Endodermal cell (in vitro differentiated cells): ENCODE measurements around the gene PRKCE. TPM values are rescaled to one million over a fixed set of nuclear protein-coding genes. Genes with fewer than 3 reads are reported as not detected.

Experiments
- DNase-seq: peaks from one replicate; pipeline ENCODE4 v3.0.0-alpha.2; 2017
- H3K27ac ChIP-seq: 2 replicates; pipeline ENCODE4 v1.5.1; 2013; ENCODE audit warnings: mild to moderate bottlenecking, low read depth, low read length, moderate library complexity
- H3K27me3 ChIP-seq: 2 replicates; pipeline ENCODE4 v1.6.1; 2013; ENCODE audit warnings: mild to moderate bottlenecking, low read length, moderate library complexity; ENCODE audit not compliant: insufficient read depth, control insufficient read depth, poor library complexity, severe bottlenecking
- H3K36me3 ChIP-seq: 2 replicates; pipeline ENCODE4 v1.7.0; 2013; ENCODE audit warnings: mild to moderate bottlenecking, low read length, moderate library complexity; ENCODE audit not compliant: control insufficient read depth, insufficient read depth
- H3K4me1 ChIP-seq: one replicate; pipeline ENCODE4 v1.7.0; 2013; ENCODE audit warnings: low read length; ENCODE audit not compliant: control insufficient read depth, insufficient read depth
- H3K4me3 ChIP-seq: 2 replicates; pipeline ENCODE4 v1.5.1; 2013; ENCODE audit warnings: mild to moderate bottlenecking, low read length, moderate library complexity
- H3K9ac ChIP-seq: 2 replicates; pipeline ENCODE4 v1.6.1; 2013; ENCODE audit warnings: mild to moderate bottlenecking, low read length, moderate library complexity; ENCODE audit not compliant: poor library complexity, severe bottlenecking; ENCODE audit errors: extremely low read depth
- H3K9me3 ChIP-seq: 2 replicates; pipeline ENCODE4 v1.6.1; 2013; ENCODE audit warnings: mild to moderate bottlenecking, low read length, moderate library complexity; ENCODE audit not compliant: control insufficient read depth
- H3K27ac Mint-ChIP-seq: 2 replicates; pipeline ENCODE4 v1.8.0; 2020; ENCODE audit warnings: mixed read lengths
- H3K27me3 Mint-ChIP-seq: 2 replicates; pipeline ENCODE4 v1.8.0; 2021; ENCODE audit warnings: mild to moderate bottlenecking, mixed read lengths; ENCODE audit not compliant: insufficient read depth
- H3K36me3 Mint-ChIP-seq: 2 replicates; pipeline ENCODE4 v1.8.0; 2020; ENCODE audit warnings: low read depth, mixed read lengths
- H3K4me1 Mint-ChIP-seq: 2 replicates; pipeline ENCODE4 v1.8.0; 2020; ENCODE audit warnings: mixed read lengths
- H3K4me3 Mint-ChIP-seq: 2 replicates; pipeline ENCODE4 v1.8.0; 2020; ENCODE audit warnings: mild to moderate bottlenecking, moderate library complexity, mixed read lengths
- H3K9me3 Mint-ChIP-seq: 2 replicates; pipeline ENCODE4 v1.8.0; 2020; ENCODE audit warnings: mild to moderate bottlenecking, mixed read lengths
- CTCF ChIP-seq: fragments of 200-600 bp; sonication (generic); conservative IDR thresholded peaks from 2 replicates; pipeline ENCODE4 v1.5.0; 2021; ENCODE audit warnings: antibody characterized with exemption, mild to moderate bottlenecking
- WGBS, 2 experiments: methylation state at CpG; one replicate each; pipeline versions ENCODE4 v1.1.5 to v1.1.7; 2013; ENCODE audit warnings: missing lambda C conversion rate in 2 of 2, mixed read lengths in 1 of 2; ENCODE audit not compliant: insufficient coverage in 1 of 2, insufficient read length in 1 of 2; 5-methylcytosine and 5-hydroxymethylcytosine counted together
- total RNA-seq, 2 donors: library from RNA; stranded (reverse); fragmentation: NEBNext Ultra II Directional in 1 of 2; extraction: Animal tissue kit (Norgen Biotek cat#: 25700) in 1 of 2; gene quantifications; 2 replicates in 1 of 2; 3 replicates in 1 of 2; pipeline ENCODE4 v1.2.1, GENCODE V29; 2021

The PRKCE gene
- total RNA-seq, 2 donors from 2014 or later = 1.4 to 1.7 TPM

- 94 to 100% methylated on average over 1 to 4 of the region's 6 CpGs for WGBS, 2 experiments
- no peaks in the 10 kb centered on the region for H3K27me3 ChIP-seq
- H3K4me3 Mint-ChIP-seq = no peak overlapping the region
Measured at GRCh38 chr2:45834372-45834771, 182.9 kb downstream of the PRKCE start.

GRCh38 chr2:45834858-45835257 lies 183.4 kb downstream of the PRKCE start:
- no peak for DNase-seq
- Mint-ChIP-seq H3K4me3 (no peak overlapping the region), H3K36me3 (no peaks in the 10 kb centered on the region), H3K9me3 (peaks cover 14% of the 10 kb centered on the region), H3K27me3 (peaks cover 3% of the 10 kb centered on the region), H3K27ac (no peak overlapping the region), H3K4me1 (peaks cover 14% of the 10 kb centered on the region)
- 92 to 95% methylated on average over 2 to 5 of the region's 5 CpGs for WGBS, 2 experiments
- H3K4me3 ChIP-seq = no peak overlapping the region
- H3K27me3 ChIP-seq = no peaks in the 10 kb centered on the region
- no peak for TF ChIP-seq CTCF
- peaks cover 12% of the 10 kb centered on the region for H3K9me3 ChIP-seq
- no peaks in the 10 kb centered on the region for H3K36me3 ChIP-seq
- H3K9ac ChIP-seq = no peak overlapping the region
- H3K4me1 ChIP-seq = peaks cover 5% of the 10 kb centered on the region
- no peak overlapping the region for H3K27ac ChIP-seq

More at GRCh38 chr2:45834372-45834771, 182.9 kb downstream of the PRKCE start:
- Histone ChIP-seq H3K9me3 (peaks cover 12% of the 10 kb centered on the region), H3K36me3 (no peaks in the 10 kb centered on the region), H3K4me3 (no peak overlapping the region), H3K27ac (no peak overlapping the region), H3K9ac (no peak overlapping the region), H3K4me1 (peaks cover 5% of the 10 kb centered on the region)
- no peak overlapping the region for H3K27ac Mint-ChIP-seq
- H3K27me3 Mint-ChIP-seq = peaks cover 3% of the 10 kb centered on the region
- no peak for DNase-seq
- H3K36me3 Mint-ChIP-seq = no peaks in the 10 kb centered on the region
- no peak for TF ChIP-seq CTCF
- peaks cover 14% of the 10 kb centered on the region for H3K4me1 Mint-ChIP-seq
- peaks cover 17% of the 10 kb centered on the region for H3K9me3 Mint-ChIP-seq

GRCh38 chr2:45836316-45836715 lies 184.8 kb downstream of the PRKCE start:
- WGBS, 2 experiments = 40% methylated on average over 3 of the region's 3 CpGs; no CpG with 5 or more reads in 1 of the 2 experiments
- no peak overlapping the region for H3K27ac Mint-ChIP-seq
- H3K4me1 Mint-ChIP-seq = peaks cover 14% of the 10 kb centered on the region
- H3K36me3 ChIP-seq = no peaks in the 10 kb centered on the region
- H3K27ac ChIP-seq = no peak overlapping the region
- DNase-seq = peak; percentile 75
- no peaks in the 10 kb centered on the region for H3K36me3 Mint-ChIP-seq
- H3K9ac ChIP-seq = no peak overlapping the region
- H3K27me3 ChIP-seq = no peaks in the 10 kb centered on the region
- peak; percentile 37 for TF ChIP-seq CTCF
- H3K27me3 Mint-ChIP-seq = peaks cover 2% of the 10 kb centered on the region
- no peak overlapping the region for H3K4me3 ChIP-seq
- no peaks in the 10 kb centered on the region for H3K9me3 ChIP-seq
- H3K9me3 Mint-ChIP-seq = peaks cover under 1% of the 10 kb centered on the region
- peaks cover 5% of the 10 kb centered on the region for H3K4me1 ChIP-seq
- no peak overlapping the region for H3K4me3 Mint-ChIP-seq
